ENCODE data around the gene PNLIP.

The PNLIP gene

DNA sequence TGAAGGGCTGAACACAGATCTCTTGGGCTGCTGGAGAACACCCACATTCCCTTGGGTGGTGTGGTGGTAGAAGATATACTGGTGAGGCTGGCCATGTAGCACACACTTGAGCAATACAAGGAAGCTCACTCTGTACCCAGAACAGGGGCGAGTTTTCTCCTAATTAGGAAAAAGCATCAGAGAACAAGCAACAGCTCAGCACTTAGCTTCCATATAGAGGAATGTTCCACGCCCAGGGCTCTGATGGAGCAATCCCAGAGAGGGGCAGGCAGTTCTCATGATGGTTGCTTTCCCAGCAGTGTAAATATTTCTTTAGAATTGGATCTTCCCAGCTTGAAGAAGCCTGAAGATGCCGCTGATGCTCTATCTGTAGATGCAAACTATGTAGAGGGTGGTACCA lies 21.0 kb upstream of the PNLIP start:
- no peak for DNase-seq (ENCODE audit: low read depth)
- TF ChIP-seq, protein P1, sequence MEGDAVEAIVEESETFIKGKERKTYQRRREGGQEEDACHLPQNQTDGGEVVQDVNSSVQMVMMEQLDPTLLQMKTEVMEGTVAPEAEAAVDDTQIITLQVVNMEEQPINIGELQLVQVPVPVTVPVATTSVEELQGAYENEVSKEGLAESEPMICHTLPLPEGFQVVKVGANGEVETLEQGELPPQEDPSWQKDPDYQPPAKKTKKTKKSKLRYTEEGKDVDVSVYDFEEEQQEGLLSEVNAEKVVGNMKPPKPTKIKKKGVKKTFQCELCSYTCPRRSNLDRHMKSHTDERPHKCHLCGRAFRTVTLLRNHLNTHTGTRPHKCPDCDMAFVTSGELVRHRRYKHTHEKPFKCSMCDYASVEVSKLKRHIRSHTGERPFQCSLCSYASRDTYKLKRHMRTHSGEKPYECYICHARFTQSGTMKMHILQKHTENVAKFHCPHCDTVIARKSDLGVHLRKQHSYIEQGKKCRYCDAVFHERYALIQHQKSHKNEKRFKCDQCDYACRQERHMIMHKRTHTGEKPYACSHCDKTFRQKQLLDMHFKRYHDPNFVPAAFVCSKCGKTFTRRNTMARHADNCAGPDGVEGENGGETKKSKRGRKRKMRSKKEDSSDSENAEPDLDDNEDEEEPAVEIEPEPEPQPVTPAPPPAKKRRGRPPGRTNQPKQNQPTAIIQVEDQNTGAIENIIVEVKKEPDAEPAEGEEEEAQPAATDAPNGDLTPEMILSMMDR (IDR thresholded peaks at IDR 0.05; ENCODE audit: control insufficient read depth, insufficient read depth, low read depth, low read length, missing control alignments) = no peak
- H3K4me3 ChIP-seq (ENCODE audit: control insufficient read depth, low read depth, low read length) = no peak overlapping the region

- no peak for DNase-seq (ENCODE audit: low read depth)
- no peak overlapping the region for H3K4me3 ChIP-seq (ENCODE audit: control insufficient read depth, low read depth, low read length)
- TF ChIP-seq, protein P1 (IDR thresholded peaks at IDR 0.05; ENCODE audit: control insufficient read depth, insufficient read depth, low read depth, low read length, missing control alignments) = no peak
Measured at GRCh38 chr10:116526219-116526618, 19.5 kb upstream of the PNLIP start.

- TF ChIP-seq, protein P1 (IDR thresholded peaks at IDR 0.05; ENCODE audit: control insufficient read depth, insufficient read depth, low read depth, low read length, missing control alignments) = no peak
- DNase-seq (ENCODE audit: low read depth) = no peak
- H3K4me3 ChIP-seq (ENCODE audit: control insufficient read depth, low read depth, low read length) = no peak overlapping the region
Measured at GRCh38 chr10:116536810-116537209, 8.9 kb upstream of the PNLIP start.

DNA sequence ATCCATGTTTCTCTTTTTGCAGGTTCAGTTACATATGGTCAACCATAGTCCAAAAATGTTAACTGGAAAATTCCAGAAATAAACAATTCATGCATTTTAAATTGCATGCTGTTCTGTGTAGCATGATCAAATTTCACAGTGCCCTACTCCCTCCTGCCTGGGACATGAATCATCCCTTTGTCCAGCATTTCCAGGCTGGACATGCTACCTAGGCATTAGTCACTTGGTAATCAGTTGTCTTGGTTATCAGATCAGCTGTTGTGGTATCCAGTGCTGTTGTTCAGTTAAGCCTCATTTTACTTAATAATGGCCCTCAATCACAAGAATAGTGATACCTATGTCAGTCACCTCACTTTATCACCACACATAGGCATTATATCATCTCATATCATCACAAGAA lies 7.3 kb upstream of the PNLIP start:
- TF ChIP-seq, protein P1 (IDR thresholded peaks at IDR 0.05; ENCODE audit: control insufficient read depth, insufficient read depth, low read depth, low read length, missing control alignments) = no peak
- no peak overlapping the region for H3K4me3 ChIP-seq (ENCODE audit: control insufficient read depth, low read depth, low read length)
- no peak for DNase-seq (ENCODE audit: low read depth)

DNA sequence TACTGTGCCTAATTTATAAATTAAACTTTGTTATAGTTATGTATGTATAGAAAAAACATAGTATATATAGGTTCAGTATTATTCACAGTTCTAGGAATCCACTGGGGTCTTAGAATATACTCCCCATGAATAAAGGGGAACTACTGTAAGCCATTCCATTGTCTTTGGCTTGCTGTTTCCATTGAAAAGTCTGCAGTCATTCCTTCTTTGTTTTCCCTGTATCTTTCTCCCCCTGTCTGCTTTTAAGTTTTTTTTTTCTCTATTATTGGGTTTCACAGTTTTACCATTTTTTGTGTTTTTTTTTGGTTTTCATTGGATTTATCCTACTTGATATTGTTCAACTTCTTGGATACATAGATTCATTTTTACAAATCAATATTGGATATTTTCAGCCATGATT lies 6.7 kb upstream of the PNLIP start:
- DNase-seq (ENCODE audit: low read depth) = no peak
- TF ChIP-seq, protein P1 (IDR thresholded peaks at IDR 0.05; ENCODE audit: control insufficient read depth, insufficient read depth, low read depth, low read length, missing control alignments) = no peak

DNA sequence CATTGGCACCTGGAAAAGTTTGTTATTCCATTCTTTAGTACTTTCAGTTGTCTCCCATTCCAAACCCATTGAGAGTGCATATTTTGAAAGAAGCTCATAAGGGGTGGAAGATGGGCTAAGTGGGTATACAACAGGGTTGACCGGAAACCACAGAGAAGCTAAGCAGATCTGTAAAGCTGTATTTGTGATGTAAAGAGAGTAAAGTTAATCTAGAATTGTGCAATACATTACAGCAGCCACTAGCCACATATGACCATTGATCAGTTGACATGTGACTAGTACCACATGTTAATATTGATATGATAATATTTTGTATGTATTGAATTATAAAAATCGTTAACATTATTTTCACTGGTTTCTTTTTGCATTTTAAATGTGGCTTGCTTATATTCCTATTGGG lies 4.9 kb upstream of the PNLIP start:
- no peak for DNase-seq (ENCODE audit: low read depth)
- TF ChIP-seq, protein P1 (IDR thresholded peaks at IDR 0.05; ENCODE audit: control insufficient read depth, insufficient read depth, low read depth, low read length, missing control alignments) = no peak
- H3K4me3 ChIP-seq (ENCODE audit: control insufficient read depth, low read depth, low read length) = no peak overlapping the region

More for the DNA sequence above, 6.7 kb upstream of the PNLIP start:
- no peak overlapping the region for H3K4me3 ChIP-seq (ENCODE audit: control insufficient read depth, low read depth, low read length)
